Neural cell (in vitro differentiated cells): ENCODE results near the gene C19orf67.
"Not testable (repeated sequence)": the region's sequence is repeated elsewhere in the genome, so short reads cannot be mapped to it uniquely, and the experiment has no call there.

Source experiments
- EZH2 ChIP-seq: fragments of 200-600, 300-800 bp; shearing (Covaris generic), sonication (generic); IDR thresholded peaks from 2 replicates; pipeline ENCODE4 v1.6.1; 2014; ENCODE audit warnings: antibody characterized with exemption, low read length, borderline replicate concordance, mild to moderate bottlenecking; ENCODE audit not compliant: insufficient read depth, poor library complexity, severe bottlenecking
- POLR2AphosphoS5 ChIP-seq: IDR thresholded peaks from 2 replicates; pipeline ENCODE4 v1.6.1; 2012
- TF ChIP-seq, protein P1 (sequence below): fragments of 450-650 bp; IDR thresholded peaks from 2 replicates; pipeline ENCODE4 v1.5.1; 2014; ENCODE audit warnings: antibody characterized with exemption, mild to moderate bottlenecking, moderate library complexity; ENCODE audit not compliant: poor library complexity, severe bottlenecking
- TF ChIP-seq, protein P2 (sequence below): IDR thresholded peaks from 2 replicates; pipeline ENCODE4 v1.6.1; 2012; ENCODE audit warnings: borderline replicate concordance

DNA sequence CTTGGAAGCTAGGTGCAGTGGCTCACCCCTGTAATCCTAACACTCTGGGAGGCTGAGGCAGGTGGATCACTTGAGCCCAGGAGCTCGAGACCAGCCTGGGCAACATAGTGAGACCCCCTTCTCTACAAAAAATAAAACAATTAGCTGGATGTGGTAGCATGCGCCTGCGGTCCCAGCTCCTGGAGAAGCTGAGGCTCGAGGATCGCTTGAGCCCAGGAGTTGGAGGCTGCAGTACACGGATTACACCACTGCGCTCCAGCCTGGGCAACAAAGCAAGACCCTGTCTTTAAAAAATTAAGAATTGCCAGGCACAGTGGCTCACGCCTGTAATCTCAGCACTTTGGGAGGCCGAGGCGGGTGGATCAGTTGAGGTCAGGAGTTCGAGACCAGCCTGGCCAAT is 34.6 kb downstream of the C19orf67 start:
- TF ChIP-seq, protein P1, sequence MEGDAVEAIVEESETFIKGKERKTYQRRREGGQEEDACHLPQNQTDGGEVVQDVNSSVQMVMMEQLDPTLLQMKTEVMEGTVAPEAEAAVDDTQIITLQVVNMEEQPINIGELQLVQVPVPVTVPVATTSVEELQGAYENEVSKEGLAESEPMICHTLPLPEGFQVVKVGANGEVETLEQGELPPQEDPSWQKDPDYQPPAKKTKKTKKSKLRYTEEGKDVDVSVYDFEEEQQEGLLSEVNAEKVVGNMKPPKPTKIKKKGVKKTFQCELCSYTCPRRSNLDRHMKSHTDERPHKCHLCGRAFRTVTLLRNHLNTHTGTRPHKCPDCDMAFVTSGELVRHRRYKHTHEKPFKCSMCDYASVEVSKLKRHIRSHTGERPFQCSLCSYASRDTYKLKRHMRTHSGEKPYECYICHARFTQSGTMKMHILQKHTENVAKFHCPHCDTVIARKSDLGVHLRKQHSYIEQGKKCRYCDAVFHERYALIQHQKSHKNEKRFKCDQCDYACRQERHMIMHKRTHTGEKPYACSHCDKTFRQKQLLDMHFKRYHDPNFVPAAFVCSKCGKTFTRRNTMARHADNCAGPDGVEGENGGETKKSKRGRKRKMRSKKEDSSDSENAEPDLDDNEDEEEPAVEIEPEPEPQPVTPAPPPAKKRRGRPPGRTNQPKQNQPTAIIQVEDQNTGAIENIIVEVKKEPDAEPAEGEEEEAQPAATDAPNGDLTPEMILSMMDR = not testable (repeated sequence)
- TF ChIP-seq, protein P2, sequence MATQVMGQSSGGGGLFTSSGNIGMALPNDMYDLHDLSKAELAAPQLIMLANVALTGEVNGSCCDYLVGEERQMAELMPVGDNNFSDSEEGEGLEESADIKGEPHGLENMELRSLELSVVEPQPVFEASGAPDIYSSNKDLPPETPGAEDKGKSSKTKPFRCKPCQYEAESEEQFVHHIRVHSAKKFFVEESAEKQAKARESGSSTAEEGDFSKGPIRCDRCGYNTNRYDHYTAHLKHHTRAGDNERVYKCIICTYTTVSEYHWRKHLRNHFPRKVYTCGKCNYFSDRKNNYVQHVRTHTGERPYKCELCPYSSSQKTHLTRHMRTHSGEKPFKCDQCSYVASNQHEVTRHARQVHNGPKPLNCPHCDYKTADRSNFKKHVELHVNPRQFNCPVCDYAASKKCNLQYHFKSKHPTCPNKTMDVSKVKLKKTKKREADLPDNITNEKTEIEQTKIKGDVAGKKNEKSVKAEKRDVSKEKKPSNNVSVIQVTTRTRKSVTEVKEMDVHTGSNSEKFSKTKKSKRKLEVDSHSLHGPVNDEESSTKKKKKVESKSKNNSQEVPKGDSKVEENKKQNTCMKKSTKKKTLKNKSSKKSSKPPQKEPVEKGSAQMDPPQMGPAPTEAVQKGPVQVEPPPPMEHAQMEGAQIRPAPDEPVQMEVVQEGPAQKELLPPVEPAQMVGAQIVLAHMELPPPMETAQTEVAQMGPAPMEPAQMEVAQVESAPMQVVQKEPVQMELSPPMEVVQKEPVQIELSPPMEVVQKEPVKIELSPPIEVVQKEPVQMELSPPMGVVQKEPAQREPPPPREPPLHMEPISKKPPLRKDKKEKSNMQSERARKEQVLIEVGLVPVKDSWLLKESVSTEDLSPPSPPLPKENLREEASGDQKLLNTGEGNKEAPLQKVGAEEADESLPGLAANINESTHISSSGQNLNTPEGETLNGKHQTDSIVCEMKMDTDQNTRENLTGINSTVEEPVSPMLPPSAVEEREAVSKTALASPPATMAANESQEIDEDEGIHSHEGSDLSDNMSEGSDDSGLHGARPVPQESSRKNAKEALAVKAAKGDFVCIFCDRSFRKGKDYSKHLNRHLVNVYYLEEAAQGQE = not testable (repeated sequence)
- not testable (repeated sequence) for TF ChIP-seq POLR2AphosphoS5, EZH2
